Body of pancreas (tissue), 4 donors: ENCODE results near the gene CHCHD10.

ENCODE experiments used
- POLR2A ChIP-seq, 3 donors: fragments of 450-650 bp; IDR thresholded peaks; one replicate each; pipeline ENCODE4 v1.6.1; 2016; ENCODE audit warnings: antibody characterized with exemption in 3 of 3, mild to moderate bottlenecking in 2 of 3
- TF ChIP-seq, protein P1 (sequence below), 7 experiments: fragments of 450-650 bp in 4 of 7; fragments of 200-600 bp in 3 of 7; sonication (generic) in 3 of 7; IDR thresholded peaks; one replicate each; pipeline ENCODE4 v1.5.1; 2016 to 2019; ENCODE audit warnings: antibody characterized with exemption in 7 of 7

DNA sequence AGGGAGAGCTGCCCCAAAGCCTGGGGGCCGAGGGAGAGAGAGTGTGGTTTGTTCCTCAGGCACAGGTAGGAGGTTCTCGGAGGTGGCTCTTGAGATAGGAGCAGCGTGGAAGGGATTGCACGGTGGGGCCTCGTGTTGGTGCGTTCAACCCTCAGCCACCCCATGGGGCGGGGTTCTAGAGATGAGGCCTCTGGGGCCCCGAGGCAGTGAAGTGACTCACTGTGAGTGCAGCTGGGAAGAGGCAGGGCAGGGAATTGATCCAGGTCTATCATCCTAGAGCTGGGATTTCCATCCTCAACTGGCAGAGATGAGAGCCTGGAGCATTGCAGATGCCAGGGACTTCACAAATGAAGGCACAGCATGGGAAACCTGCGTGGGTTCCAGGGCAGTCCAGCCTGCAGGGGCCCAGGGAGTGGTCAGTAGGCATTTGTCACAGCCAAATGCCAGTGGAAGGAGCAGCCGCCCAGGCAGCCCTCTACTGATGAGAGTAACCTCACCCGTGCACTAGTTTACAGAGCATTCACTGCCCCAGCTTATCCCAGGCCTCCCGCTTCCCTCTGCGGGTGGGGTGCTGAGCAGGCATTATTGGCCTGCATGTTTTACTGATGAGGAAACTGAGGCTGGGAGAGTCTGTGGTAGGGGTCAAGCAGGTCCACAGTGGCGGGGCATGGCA is 13.9 kb upstream of the CHCHD10 start:
- TF ChIP-seq, protein P1, sequence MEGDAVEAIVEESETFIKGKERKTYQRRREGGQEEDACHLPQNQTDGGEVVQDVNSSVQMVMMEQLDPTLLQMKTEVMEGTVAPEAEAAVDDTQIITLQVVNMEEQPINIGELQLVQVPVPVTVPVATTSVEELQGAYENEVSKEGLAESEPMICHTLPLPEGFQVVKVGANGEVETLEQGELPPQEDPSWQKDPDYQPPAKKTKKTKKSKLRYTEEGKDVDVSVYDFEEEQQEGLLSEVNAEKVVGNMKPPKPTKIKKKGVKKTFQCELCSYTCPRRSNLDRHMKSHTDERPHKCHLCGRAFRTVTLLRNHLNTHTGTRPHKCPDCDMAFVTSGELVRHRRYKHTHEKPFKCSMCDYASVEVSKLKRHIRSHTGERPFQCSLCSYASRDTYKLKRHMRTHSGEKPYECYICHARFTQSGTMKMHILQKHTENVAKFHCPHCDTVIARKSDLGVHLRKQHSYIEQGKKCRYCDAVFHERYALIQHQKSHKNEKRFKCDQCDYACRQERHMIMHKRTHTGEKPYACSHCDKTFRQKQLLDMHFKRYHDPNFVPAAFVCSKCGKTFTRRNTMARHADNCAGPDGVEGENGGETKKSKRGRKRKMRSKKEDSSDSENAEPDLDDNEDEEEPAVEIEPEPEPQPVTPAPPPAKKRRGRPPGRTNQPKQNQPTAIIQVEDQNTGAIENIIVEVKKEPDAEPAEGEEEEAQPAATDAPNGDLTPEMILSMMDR (IDR thresholded peaks at IDR 0.05): no peak
- TF ChIP-seq POLR2A (IDR thresholded peaks at IDR 0.05): no peak
